ENCODE data around the gene ATF7.

DNA sequence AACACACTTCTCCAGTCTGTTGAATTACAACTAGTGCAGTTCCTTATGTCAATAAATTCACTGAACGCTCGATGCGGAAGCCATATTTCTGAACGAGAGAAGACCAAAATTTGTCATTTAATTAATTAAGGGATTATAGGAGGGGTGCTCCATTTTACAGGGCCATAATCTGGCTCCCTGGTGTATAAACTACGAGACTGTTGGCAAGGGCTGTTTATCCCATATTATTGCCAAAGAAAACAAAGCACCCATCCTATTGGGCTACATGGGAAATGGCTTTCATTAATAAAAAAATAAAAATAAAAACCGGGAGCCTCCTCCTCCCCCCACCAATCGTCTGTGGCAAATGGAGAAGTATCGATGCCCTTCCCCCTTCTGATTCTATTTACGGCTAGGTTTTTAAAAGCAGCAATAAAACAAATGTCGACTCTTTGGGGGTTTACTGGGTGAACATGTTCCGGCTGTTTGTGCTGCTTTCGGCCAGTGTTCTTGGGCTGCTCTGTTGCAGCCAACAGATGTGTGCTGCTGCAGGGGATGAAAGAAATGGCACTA, 24.8 kb downstream of the ATF7 start:
- TF ChIP-seq, protein P1, sequence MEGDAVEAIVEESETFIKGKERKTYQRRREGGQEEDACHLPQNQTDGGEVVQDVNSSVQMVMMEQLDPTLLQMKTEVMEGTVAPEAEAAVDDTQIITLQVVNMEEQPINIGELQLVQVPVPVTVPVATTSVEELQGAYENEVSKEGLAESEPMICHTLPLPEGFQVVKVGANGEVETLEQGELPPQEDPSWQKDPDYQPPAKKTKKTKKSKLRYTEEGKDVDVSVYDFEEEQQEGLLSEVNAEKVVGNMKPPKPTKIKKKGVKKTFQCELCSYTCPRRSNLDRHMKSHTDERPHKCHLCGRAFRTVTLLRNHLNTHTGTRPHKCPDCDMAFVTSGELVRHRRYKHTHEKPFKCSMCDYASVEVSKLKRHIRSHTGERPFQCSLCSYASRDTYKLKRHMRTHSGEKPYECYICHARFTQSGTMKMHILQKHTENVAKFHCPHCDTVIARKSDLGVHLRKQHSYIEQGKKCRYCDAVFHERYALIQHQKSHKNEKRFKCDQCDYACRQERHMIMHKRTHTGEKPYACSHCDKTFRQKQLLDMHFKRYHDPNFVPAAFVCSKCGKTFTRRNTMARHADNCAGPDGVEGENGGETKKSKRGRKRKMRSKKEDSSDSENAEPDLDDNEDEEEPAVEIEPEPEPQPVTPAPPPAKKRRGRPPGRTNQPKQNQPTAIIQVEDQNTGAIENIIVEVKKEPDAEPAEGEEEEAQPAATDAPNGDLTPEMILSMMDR (IDR thresholded peaks at IDR 0.05) = no peak
- TF ChIP-seq POLR2A (IDR thresholded peaks at IDR 0.05) (no peak), POLR2AphosphoS5 (IDR thresholded peaks at IDR 0.05) (no peak)
